ENCODE results near the gene NCKAP5L. TPM values are rescaled to one million over a fixed set of nuclear protein-coding genes. Genes with fewer than 3 reads are reported as not detected.
"Not testable (repeated sequence)": the region's sequence is repeated elsewhere in the genome, so short reads cannot be mapped to it uniquely, and the experiment has no call there.

The NCKAP5L gene
- total RNA-seq, 2 experiments from 2014 or later, result 1.1 to 1.2 TPM

GRCh38 chr12:49790741-49791555 lies 37.3 kb downstream of the NCKAP5L start:
- no peak for DNase-seq
- peaks cover 3% of the 10 kb centered on the region for H3K27me3 Mint-ChIP-seq
- no peaks in the 10 kb centered on the region for H3K4me1 Mint-ChIP-seq
- no peak overlapping the region for H3K4me3 Mint-ChIP-seq
- POLR2A ChIA-PET, result no interaction called here
- no peak overlapping the region for H3K27ac Mint-ChIP-seq
- H3K36me3 Mint-ChIP-seq (ENCODE audit: low read depth), result no peaks in the 10 kb centered on the region
- CTCF ChIA-PET, result interaction anchor here (0.7 kb wide), 1 partner anchor 223 kb away, joined by 3 read pairs; no protein-coding TSS in a partner anchor
- no peaks in the 10 kb centered on the region for H3K9me3 Mint-ChIP-seq

GRCh38 chr12:49789992-49790391 lies 38.2 kb downstream of the NCKAP5L start:
- H3K9me3 Mint-ChIP-seq, result no peaks in the 10 kb centered on the region
- no peak overlapping the region for H3K27ac Mint-ChIP-seq
- DNase-seq, result no peak
- H3K4me3 Mint-ChIP-seq, result no peak overlapping the region
- ChIA-PET CTCF (no interaction called here), POLR2A (no interaction called here)
- H3K4me1 Mint-ChIP-seq, result no peaks in the 10 kb centered on the region
- no peaks in the 10 kb centered on the region for H3K36me3 Mint-ChIP-seq (ENCODE audit: low read depth)
- H3K27me3 Mint-ChIP-seq, result peaks cover 7% of the 10 kb centered on the region

GRCh38 chr12:49787672-49788071 lies 40.5 kb downstream of the NCKAP5L start:
- no peak overlapping the region for H3K27ac Mint-ChIP-seq
- POLR2A ChIA-PET, result no interaction called here
- no peak for DNase-seq
- H3K9me3 Mint-ChIP-seq, result no peaks in the 10 kb centered on the region
- no peaks in the 10 kb centered on the region for H3K4me1 Mint-ChIP-seq
- no peak overlapping the region for H3K4me3 Mint-ChIP-seq
- no peaks in the 10 kb centered on the region for H3K36me3 Mint-ChIP-seq (ENCODE audit: low read depth)
- CTCF ChIA-PET, result interaction anchor here (0.7 kb wide), 1 partner anchor 10 kb away, joined by 3 read pairs; no protein-coding TSS in a partner anchor
- peaks cover 19% of the 10 kb centered on the region for H3K27me3 Mint-ChIP-seq

DNA sequence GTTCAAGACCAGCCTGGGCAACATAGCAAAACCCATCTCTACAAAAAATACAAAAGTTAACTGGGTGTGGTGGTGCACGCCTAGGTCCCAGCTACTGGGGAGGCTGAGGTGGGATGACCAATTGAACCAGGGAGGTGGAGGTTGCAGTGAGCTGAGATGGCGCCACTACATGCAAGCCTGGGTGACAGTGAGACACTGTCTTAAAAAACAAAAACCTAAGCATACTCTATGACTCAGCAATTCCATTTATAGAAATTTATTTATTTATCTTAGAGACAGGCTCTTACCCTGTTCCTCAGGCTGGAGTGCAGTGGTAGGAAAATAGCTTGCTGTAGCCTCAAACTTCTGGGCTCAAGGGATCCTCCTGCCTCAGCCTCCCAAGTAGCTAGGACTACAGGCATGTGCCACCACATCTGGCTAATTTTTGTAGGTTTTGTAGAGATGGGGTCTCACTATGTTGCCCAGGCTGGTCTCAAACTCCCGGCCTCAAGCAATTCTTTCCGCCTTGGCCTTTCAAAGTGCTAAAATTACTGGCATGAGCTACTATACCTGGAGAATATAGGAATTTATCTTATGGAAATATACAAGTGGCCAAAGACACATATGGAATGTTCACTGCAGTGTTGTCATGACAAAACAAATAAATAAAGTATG lies 43.3 kb downstream of the NCKAP5L start:
- Mint-ChIP-seq H3K4me3 (no peak overlapping the region), H3K36me3 (ENCODE audit: low read depth) (no peaks in the 10 kb centered on the region), H3K4me1 (no peaks in the 10 kb centered on the region), H3K27ac (no peak overlapping the region), H3K9me3 (no peaks in the 10 kb centered on the region), H3K27me3 (peaks cover 41% of the 10 kb centered on the region)
- CTCF ChIA-PET, result interaction anchor here (0.6 to 2.4 kb wide), 2 partner anchors 43 to 862 kb away, joined by 3 to 8 read pairs; partner anchors contain the start of gene TMBIM6
- no peak for DNase-seq
- POLR2A ChIA-PET, result no interaction called here

GRCh38 chr12:49783917-49784676 lies 44.1 kb downstream of the NCKAP5L start:
- H3K4me3 Mint-ChIP-seq, result no peak overlapping the region
- ChIA-PET POLR2A (no interaction called here), CTCF (interaction anchor here (0.6 kb wide), 1 partner anchor 861 kb away, joined by 3 read pairs; no protein-coding TSS in a partner anchor)

GRCh38 chr12:49780914-49781313 lies 47.3 kb downstream of the NCKAP5L start:
- H3K4me1 Mint-ChIP-seq, result peaks cover 17% of the 10 kb centered on the region
- peaks cover 46% of the 10 kb centered on the region for H3K27me3 Mint-ChIP-seq
- POLR2A ChIA-PET; H3K36me3 Mint-ChIP-seq (ENCODE audit: low read depth); DNase-seq; H3K27ac Mint-ChIP-seq; H3K9me3 Mint-ChIP-seq; H3K4me3 Mint-ChIP-seq: not testable (repeated sequence)
- CTCF ChIA-PET, result interaction anchor here (1.3 kb wide), 1 partner anchor 40 kb away, joined by 6 read pairs; the partner anchor contains the start of gene TMBIM6

More at GRCh38 chr12:49783917-49784676, 44.1 kb downstream of the NCKAP5L start:
- Mint-ChIP-seq H3K27me3 (peaks cover 48% of the 10 kb centered on the region), H3K4me1 (no peaks in the 10 kb centered on the region), H3K36me3 (ENCODE audit: low read depth) (no peaks in the 10 kb centered on the region), H3K27ac (no peak overlapping the region), H3K9me3 (no peaks in the 10 kb centered on the region)
- no peak for DNase-seq

DNA sequence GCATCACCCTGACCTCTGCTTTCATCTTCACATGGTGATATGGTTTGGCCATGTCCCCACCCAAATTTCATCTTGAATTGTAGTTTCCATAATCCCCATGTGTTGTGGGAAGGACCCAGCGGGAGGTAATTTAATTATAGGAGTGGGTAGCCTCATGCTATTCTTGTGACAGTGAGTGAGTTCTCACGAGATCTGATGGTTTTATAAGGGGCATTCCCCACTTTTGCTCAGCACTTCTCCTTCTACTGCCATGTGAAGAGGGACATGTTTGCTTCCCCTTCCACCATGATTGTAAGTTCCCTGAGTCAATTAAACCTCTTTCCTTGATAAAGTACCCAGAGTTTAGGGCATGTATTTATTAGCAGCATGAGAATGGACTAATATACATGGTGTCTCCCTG lies 48.6 kb downstream of the NCKAP5L start:
- H3K4me1 Mint-ChIP-seq, result peaks cover 17% of the 10 kb centered on the region
- POLR2A ChIA-PET, result no interaction called here

GRCh38 chr12:49777800-49778748 lies 50.1 kb downstream of the NCKAP5L start:
- DNase-seq, result peak; percentile 73
- no peak overlapping the region for H3K27ac Mint-ChIP-seq
- H3K4me1 Mint-ChIP-seq, result peaks cover 17% of the 10 kb centered on the region
- CTCF ChIA-PET, result interaction anchor here (0.5 to 3.4 kb wide), 49 partner anchors 8 to 562 kb away, joined by 3 to 48 read pairs (median 4); partner anchors contain the start of genes BCDIN3D, NCKAP5L and TMBIM6
- H3K9me3 Mint-ChIP-seq, result no peaks in the 10 kb centered on the region
- POLR2A ChIA-PET, result interaction anchor here (1.0 to 2.2 kb wide), 2 partner anchors 37 to 65 kb away, joined by 3 to 16 read pairs; partner anchors contain the start of genes BCDIN3D and TMBIM6
- H3K36me3 Mint-ChIP-seq (ENCODE audit: low read depth), result no peaks in the 10 kb centered on the region
- H3K4me3 Mint-ChIP-seq, result no peak overlapping the region
- peaks cover 30% of the 10 kb centered on the region for H3K27me3 Mint-ChIP-seq

More for the DNA sequence above, 48.6 kb downstream of the NCKAP5L start:
- no peaks in the 10 kb centered on the region for H3K36me3 Mint-ChIP-seq (ENCODE audit: low read depth)
- no peak for DNase-seq
- no peak overlapping the region for H3K4me3 Mint-ChIP-seq
- no peak overlapping the region for H3K27ac Mint-ChIP-seq
- H3K9me3 Mint-ChIP-seq, result no peaks in the 10 kb centered on the region
- CTCF ChIA-PET, result interaction anchor here (2.0 to 3.4 kb wide), 2 partner anchors 21 to 39 kb away, joined by 6 to 48 read pairs; partner anchors contain the start of gene TMBIM6
- H3K27me3 Mint-ChIP-seq, result peaks cover 42% of the 10 kb centered on the region

DNA sequence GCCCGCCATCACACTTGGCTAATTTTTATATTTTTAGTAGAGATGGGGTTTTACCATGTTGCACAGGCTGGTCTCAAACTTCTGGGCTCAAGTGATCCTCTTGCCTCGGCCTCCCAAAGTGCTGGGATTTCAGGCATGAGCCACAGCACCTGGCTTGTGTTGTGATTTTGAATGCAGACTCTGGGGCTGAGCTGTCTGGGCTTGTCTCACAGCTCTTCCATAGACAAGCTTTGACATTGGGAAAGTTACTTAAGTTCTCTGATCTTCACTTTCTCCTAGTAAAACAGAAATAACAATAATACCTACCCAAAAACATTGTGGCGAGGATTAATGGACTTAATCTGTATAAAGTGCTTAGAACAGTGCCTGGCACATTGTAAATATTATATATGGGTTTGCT lies 50.9 kb downstream of the NCKAP5L start:
- H3K9me3 Mint-ChIP-seq, result no peaks in the 10 kb centered on the region
- POLR2A ChIA-PET, result interaction anchor here (2.2 kb wide), 1 partner anchor 36 kb away, joined by 16 read pairs; the partner anchor contains the start of gene TMBIM6
- H3K4me3 Mint-ChIP-seq, result no peak overlapping the region
- DNase-seq, result no peak
- no peaks in the 10 kb centered on the region for H3K36me3 Mint-ChIP-seq (ENCODE audit: low read depth)
- peaks cover 27% of the 10 kb centered on the region for H3K27me3 Mint-ChIP-seq
- no peak overlapping the region for H3K27ac Mint-ChIP-seq
- CTCF ChIA-PET, result interaction anchor here (0.5 to 3.4 kb wide), 45 partner anchors 9 to 561 kb away, joined by 3 to 48 read pairs (median 4); partner anchors contain the start of genes BCDIN3D, NCKAP5L and TMBIM6
- peaks cover 17% of the 10 kb centered on the region for H3K4me1 Mint-ChIP-seq

- peaks cover 24% of the 10 kb centered on the region for H3K27me3 Mint-ChIP-seq
- POLR2A ChIA-PET, result interaction anchor here (2.2 kb wide), 1 partner anchor 36 kb away, joined by 16 read pairs; the partner anchor contains the start of gene TMBIM6
- H3K27ac Mint-ChIP-seq, result no peak overlapping the region
- CTCF ChIA-PET, result interaction anchor here (0.7 to 3.4 kb wide), 21 partner anchors 14 to 294 kb away, joined by 3 to 48 read pairs (median 5); partner anchors contain the start of genes BCDIN3D and TMBIM6
- H3K9me3 Mint-ChIP-seq, result no peaks in the 10 kb centered on the region
- H3K4me3 Mint-ChIP-seq, result no peak overlapping the region
- peaks cover 17% of the 10 kb centered on the region for H3K4me1 Mint-ChIP-seq
- DNase-seq, result no peak
- no peaks in the 10 kb centered on the region for H3K36me3 Mint-ChIP-seq (ENCODE audit: low read depth)
Observed at GRCh38 chr12:49776858-49777257, 51.4 kb downstream of the NCKAP5L start.

- Mint-ChIP-seq H3K27ac (no peak overlapping the region), H3K9me3 (no peaks in the 10 kb centered on the region), H3K36me3 (ENCODE audit: low read depth) (no peaks in the 10 kb centered on the region), H3K4me3 (no peak overlapping the region), H3K27me3 (peaks cover 20% of the 10 kb centered on the region), H3K4me1 (peaks cover 17% of the 10 kb centered on the region)
- POLR2A ChIA-PET, result no interaction called here
- CTCF ChIA-PET, result interaction anchor here (0.9 to 3.4 kb wide), 4 partner anchors 17 to 62 kb away, joined by 3 to 48 read pairs (median 18); partner anchors contain the start of gene TMBIM6
- peak; percentile 68 for DNase-seq
Observed at GRCh38 chr12:49776413-49776812, 51.8 kb downstream of the NCKAP5L start.

All from activated CD4-positive, alpha-beta memory T cell treated with anti-CD3 and anti-CD28 coated beads, Interleukin-2, amount 10 ng/mL, durations not matched to agents 7 days and 5 days (primary cell).